GM21447 (cell line): ENCODE results near the gene SF3A1.

ENCODE experiments used
- ATAC-seq: cut with Tn5 transposase; IDR thresholded peaks from one replicate; pipeline ENCODE4 v1.9.1; 2021; ENCODE audit not compliant: unreplicated experiment

The SF3A1 gene

DNA sequence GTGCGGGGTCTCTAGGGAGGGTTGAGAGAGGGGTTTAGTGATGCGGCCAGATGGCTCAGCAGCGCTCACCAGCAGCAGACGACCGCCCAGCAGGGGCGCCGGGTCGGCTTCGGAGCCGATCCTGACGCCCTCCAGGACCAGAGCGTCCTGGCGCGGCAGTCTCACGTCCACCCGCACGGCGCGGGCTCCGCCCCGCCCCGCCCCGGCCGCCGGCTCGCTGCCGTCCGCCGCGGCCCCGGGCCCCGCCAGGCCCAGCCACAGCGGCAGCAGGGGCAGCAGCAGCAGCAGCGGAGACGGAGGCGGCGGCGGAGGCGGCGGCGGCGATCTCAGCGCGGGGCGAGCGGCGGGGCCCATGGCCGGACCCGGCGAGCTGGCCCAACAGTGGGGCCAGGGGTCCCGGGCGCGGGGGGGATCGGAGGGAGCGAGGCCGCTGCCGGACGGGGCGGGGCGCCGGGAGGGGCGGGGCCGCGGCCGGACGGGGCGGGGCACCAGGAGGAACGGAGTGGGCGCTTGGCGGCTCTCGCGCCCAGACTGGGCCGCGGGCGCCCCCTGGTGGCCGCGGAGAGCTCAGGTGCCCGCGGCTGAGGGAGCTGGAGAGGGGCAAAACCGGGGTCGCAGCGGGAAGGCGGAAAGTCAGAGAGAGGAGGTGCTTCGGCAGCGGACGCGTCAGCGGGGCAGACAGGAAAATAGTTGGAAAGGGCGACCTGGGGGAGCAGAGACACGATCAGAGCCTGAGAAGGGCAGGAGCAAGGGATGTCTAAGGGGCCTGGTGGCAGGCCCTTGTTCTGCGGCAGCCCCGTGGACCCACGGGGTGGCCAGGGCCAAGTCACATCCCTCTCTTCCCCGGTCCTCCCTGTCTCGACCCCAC is 30.5 kb upstream of the SF3A1 start, which contains the start of gene RNF215:
RNF215 (minus strand) TSS at position 452 of the 868 bp plus-strand sequence; CDS start at position 354, 98 bp downstream.
- ATAC-seq = peak; percentile 70

DNA sequence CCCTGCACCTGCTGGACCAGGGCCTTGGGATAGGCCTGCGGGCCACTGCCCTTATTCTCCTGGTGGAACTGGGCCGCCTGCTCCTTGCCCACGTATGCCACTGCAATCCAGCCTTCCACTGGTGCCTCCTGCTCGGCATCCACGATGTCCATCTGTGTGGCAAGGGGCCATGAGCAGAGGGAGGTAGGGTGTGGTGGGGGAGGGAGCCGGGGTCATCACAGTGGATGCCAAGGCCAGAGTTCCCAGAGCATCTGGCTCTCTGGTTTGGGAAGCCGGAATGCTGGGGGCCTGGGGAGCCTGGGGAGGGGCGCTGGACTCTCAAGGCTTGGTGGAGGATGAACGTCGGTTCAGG is 29.9 kb upstream of the SF3A1 start:
- no peak for ATAC-seq

DNA sequence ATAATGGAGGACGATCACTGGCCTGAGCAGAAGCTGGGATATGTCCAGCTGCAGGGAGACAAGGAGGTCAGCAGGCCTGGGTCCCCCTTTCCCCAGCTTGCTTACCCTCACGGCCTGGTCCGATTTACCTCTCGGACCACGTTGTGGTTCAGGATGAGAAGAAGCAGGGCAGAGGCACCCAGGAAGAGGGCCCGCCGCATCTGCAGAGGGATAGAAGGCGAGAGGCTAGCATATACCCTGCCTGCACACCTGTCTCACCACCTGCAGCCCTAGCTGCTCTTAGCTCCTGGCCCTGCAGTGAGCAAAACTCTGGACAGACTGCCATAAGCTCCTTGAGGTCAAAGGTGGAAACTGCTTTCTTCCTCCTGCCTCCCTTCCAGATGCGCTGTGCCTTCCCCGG is 29.2 kb upstream of the SF3A1 start:
- no peak for ATAC-seq

DNA sequence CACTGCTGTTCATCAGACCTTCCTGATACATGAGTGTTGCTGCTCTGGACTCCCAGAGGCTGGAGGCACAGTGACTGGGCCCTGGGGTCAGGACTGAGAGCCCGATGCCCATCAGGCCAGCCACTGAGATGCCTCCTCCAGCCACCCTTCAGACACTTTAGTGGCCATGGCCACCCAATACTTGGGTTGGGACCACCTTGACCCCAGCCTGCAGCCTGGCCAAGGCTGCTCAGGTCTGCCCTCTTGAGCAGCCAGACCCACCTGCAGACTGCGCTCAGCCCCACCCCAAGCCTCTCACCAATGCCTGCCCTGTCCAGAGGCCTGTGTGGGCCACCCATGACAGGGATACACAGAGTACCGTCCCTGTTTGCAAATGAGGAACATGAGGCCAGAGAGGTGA is 26.4 kb upstream of the SF3A1 start:
- no peak for ATAC-seq

DNA sequence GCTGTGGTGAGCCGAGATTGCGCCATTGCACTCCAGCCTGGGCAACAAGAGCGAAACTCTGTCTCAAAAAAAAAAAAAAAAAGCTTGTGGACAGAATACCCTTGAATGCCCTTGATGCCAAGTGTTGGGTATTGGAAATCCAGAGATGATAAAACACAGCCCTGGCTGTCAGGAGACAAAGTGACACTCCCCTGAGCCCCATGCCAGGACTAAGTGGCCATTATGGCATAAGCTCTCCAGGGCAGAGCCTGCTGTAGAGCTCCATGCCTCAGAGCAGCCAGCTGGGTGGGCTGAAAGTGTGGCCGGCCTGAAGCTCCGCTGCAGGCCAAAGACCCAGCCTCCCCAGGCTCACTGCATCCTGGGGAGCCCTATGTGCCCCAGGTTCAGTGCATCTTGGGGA is 25.6 kb upstream of the SF3A1 start:
- ATAC-seq = no peak

DNA sequence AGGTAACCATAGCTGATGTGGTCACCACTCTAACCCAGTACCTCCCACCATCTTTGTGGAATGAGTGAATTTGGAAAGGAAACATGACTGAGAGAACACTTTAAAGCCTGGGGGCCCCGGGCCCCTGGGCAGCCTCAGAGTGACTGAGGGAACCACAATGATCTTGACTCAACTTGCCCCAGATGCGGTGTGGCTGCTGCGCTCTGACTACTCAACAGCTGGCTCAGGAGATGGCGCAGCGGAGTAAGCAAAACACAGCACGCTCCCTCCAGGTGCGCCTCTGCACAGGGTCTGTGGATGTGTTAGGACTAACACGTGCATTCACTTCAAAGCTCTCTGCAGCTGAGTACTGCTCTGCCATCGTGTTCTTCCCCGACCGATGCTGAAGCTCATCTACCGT is 24.6 kb upstream of the SF3A1 start:
- no peak for ATAC-seq

DNA sequence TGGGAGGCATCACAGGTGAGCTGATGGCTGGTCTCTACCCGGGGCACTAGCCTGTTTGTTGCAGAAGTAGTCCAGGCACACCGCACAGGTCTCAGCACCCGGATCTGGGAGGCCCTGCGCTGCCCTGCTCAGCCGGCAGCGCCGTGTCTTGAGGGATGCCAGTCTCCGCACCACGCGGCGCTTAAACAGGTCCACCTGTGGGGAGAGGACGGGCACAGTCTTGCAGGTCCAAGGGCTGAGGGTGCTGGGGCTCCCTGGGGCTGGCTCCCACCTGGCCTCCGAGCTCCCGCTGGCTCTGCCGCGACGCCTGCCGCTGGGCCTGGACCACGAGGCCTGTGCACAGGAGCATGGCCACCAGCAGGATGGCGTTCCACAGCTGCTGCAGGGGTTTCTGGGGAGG is 23.3 kb upstream of the SF3A1 start:
- no peak for ATAC-seq

DNA sequence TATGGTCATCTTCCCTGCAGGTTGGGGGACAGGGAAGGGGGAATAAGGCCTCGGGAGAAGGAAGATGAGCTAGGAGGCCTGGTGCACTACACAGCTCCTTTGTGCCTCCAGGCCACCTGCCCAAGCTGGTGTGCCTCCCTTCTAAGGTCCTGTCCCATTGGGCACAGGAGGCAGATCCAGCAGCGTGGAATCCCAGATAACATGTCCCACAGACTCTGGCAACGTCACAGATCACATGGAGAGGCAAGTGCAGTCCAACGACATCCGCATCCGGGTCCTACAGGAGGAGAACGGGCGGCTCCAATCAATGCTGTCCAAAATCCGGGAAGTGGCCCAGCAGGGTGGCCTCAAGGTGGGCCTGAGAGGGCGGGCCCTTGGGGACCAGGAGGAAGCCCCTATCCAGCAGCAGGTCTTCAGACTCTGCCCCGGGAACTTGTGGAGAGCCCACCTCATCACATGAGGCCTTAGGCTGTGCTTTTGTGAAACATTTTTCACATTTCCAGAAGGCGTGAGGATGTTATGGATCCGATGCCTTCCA is 18.7 kb upstream of the SF3A1 start:
- ATAC-seq = no peak

DNA sequence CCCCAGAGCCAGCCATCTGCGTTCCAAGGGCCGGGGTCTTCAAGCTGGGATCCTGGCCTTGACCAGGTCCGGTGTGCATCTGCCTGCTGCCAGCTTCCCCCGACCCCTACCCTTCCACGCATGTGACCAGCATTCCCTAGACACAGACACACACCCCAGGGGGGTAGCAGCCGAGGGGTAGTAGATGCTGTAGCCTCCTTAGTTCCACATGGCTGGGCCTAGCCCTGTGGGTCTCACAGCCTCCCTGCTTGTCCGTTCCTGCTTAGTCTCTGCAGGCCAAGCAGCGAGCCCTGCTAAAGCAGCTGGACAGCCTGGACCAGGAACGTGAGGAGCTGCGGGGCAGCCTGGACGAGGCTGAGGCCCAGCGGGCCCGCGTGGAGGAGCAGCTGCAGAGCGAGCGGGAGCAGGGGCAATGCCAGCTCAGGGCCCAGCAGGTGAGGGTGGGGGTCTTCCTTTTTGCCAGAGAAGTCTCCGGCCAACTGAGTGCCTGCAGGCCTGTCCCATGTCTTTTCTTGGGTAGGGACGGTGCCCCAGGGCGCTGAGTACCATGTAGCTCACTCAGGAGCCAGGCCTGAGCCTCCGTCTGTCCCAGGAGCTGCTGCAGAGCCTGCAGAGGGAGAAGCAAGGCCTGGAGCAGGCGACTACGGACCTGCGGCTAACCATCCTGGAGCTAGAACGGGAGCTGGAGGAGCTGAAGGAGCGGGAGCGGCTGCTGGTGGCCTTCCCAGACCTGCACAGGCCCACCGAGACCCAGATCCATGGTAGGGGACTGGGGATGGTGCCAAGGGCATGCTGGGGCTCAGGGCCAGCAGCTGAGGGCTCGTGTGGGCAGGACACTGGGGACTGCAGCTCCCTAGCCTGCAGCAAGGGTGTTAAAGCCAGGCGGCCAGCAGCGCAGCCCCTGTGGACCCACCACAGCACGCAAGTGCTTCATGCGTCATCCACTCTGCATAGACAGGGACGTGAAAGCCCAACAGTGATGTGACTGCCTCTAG is 16.9 kb upstream of the SF3A1 start:
- no peak for ATAC-seq

DNA sequence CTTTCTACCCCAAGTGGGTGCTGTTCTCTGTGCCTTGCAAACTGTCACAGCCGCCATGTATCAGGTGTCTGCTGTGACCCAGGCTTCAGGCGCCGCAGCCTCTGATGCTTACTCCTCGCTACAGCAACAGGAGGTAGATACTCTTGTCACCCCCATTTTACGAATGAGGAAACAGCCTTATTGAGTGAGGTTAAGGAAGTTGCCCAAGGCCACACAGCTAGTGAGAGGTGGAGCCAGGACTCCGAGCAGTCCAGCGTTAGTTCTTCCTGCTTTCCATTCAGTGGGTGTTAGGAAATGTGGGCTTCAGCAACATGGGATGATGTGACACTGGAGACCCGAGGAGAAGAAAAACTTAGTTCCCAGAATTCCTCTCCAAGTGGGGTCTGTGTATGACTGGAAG is 16.2 kb upstream of the SF3A1 start:
- no peak for ATAC-seq

DNA sequence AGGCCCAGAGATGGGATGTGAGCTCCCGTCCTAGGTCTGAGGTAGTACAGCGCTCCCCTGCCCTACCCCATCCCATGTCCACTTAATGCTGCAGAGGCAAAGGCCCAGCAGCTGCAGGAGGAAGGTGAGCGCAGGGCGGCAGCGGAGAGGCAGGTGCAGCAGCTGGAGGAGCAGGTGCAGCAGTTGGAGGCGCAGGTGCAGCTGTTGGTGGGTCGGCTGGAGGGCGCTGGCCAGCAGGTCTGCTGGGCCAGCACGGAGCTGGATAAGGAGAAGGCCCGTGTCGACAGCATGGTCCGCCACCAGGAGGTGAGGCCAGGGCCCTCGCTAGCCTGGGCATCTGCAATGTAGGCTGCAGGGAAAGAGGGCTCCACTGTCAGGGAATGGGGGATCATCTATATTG is 15.3 kb upstream of the SF3A1 start:
- no peak for ATAC-seq

DNA sequence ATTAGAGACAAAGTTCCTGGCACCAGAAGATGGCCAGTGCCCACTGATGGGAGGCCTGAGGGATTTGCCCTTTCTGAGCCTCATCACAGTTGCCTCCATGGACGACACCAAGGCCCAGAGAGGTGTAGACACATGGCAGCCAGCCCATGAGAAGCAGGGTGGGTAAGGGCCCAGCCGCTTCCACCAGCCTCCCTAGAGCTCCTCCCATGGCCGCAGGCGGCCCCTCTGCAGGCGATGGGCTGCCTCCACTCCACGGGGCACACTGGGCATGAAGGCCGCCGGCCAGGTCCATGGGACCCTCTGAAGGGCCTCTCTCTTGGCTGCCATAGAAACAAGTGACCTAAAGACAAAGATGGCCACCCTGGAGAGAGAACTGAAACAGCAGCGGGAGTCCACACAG is 14.6 kb upstream of the SF3A1 start:
- no peak for ATAC-seq

DNA sequence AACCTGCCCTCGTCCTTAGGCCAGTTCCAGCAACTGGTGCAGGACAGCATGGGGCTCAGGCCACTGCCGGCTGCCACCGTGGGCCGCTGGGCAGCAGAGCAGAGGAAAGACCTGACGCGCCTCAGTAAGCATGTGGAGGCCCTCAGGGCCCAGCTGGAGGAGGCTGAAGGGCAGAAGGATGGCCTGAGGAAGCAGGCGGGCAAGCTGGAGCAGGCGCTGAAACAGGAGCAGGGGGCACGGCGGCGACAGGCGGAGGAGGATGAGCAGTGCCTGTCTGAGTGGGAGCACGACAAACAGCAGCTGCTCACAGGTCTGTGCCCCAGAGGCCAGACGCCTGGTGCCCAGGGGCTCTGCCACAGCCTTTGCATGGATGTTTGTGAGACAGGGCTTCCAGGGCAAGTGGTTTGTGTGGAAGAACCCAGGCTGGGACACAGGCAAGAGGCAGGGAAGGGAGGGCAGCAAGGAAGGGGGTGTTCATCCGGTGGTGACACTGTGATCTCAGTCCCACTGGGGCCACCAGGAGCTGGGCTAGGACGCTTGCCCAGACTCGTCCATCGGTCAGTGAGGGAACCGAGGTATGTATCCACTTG is 14.0 kb upstream of the SF3A1 start:
- no peak for ATAC-seq

DNA sequence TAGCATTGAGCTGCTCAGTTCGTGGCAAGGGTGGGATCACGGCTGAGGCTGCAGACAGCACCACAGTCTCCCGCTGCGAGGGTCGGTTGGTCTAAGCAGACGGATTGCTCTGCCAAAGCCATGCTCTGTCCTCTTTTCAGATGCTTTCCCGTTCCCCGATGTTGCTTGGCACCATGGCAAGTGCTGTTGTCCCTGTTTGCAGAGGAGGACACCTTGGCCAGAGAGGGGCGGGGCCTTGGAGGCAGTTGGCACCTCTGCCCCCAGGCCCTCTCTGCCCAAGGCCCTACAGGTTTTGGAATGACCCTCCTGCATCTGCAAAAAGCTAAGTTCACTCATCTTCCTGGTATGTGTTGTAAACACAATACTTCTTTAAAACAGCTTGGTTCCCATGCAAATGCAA is 11.7 kb upstream of the SF3A1 start:
- no peak for ATAC-seq

DNA sequence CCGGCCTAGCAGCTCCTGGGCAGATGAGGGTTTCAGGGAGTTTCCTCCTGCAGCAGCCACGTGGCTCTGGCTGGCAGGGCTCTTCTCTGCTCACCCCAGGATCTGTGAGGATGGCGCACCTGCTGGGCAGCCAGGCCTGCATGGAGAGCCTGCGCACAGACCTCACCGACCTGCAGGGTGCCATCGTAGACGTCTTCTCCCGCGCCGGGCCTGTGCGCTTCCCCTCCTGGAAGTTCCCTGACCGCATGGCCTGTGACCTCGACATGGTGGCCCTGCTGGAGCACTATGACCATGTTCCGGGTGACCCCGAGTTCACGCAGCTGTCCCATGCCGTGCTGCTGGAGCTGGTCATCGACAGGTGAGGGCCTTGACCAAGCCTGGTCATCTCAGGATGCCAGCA is 9.2 kb upstream of the SF3A1 start:
- ATAC-seq = no peak

DNA sequence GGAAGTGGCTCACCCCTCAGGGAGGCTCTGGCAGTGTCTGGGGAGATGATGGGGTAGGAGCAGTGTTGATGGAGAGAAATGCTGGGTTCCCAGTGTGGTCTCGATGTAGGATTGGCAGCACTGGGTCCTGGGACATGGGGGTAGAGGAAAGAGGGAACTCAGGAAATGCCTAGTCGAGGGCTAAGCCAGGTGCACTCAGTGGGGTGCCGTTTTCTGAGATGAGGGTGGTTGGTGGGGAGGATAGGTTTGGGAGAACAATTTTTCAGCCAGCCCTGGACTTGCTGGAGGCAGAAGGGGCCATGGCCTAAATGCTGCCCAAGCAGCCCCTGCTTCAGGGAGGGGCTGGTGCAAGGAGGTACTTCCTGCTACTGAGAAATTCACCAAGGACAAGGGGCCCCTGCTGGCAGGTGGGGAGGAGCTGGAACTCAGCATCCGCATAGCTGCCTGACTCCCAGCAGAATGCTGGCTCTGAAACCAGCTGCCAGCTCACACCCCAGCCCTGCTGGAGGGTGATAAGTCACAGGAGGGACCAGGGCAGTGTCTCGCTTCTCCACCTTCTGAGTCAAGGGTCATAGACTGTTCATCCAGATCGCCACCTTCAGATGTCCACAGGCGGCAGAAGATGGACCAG is 6.1 kb upstream of the SF3A1 start:
- ATAC-seq = no peak

DNA sequence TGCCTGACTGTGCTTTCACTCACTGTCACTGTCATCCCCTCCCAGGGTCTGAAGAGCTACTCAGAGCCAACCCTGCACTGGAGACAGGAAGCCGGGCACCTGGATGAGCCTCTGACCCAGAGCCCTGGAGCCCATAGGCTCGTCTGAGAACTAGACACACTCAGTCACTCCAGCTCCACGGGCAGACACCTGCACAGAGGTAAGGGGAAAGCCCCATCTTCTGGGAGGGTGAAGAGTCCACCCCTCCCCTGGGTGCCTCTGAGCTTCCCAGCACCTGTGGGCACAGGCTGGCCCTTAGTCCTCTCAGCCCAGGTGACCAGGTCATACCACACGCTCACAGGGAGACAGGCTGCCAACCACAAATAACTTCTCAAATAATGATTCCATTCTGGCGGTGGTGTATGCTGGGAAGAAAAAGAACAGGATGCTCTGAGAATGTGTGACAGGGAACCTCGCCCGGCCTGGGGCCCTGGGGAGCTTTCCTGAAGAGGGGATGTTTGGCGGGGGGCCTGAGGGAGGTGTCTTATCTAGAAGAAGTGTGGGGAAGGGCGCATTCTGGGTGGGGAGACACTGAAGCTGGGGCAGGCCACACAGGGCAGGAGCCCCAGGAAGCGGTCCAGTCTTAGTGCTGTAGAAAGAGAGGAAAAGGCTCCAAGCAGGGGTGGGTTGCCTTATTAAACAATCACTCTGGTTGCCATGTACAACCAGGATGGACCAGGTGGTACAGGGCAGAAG is 5.4 kb upstream of the SF3A1 start:
- ATAC-seq = no peak

DNA sequence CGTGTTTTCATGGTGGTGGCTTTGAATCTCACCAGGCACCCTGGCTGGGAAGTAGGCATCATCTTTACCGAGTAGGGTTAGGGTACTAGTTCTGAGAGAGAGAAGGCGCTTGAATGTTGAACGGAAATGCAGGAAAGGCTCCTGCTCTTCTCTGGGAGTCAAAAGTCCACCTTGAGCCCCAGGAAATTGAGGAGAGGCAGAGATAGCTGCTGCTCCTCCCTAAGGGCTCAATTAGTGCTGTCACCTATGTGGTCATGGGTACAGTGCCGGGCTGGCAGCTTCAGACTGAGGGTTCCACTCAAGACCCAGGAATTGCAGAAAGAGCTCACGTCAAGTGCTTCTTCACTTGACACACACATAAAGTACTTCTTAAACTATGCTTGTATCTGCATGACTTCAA is 1.8 kb upstream of the SF3A1 start:
- no peak for ATAC-seq

DNA sequence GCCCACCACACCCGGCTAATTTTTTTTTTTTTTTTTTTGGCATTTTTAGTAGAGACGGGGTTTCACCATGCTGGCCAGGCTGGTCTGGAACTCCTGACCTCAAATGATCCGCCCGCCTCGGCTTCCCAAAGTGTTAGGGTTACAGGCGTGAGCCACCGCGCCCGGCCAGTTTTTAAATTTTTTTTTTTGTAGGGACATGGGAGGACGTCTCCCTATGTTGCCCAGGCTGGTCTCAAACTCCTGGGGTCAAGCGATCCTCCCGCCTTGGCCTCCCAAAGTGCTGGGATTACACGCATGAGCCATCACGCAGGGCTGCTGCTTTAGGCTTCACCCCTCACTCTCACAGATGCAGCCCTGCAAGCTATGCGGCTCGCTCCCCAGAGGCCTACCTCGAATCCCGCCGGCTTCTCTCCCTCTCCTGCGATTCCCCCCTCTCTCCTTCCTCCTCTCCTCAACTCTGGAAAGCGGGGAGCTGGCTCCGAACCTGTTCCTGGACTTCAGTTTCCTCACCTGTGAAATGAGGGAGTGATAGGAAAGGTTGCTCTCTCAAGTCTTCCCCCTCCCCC is 1.0 kb upstream of the SF3A1 start:
- ATAC-seq = no peak

DNA sequence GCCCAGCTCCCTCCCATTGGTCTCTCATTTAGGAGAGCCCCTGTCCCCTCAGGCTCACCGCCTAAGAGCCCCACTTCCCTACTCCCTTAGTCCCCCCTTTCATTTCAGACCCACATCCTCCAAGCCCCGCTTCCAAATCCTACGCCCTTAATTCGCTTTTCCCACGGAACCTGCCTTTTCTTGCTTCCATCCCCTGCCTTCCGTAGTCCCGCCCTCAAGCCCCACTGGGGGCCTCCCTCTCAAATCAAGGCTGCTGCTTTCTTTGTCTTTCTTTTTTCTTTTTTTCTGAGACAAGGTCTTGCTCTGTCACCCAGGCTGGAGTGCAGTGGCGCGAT is 509 bp upstream of the SF3A1 start:
- no peak for ATAC-seq
